Naive thymus-derived CD8-positive, alpha-beta T cell (primary cell): ENCODE data around the gene TTC1. TPM values are rescaled to one million over a fixed set of nuclear protein-coding genes. Genes with fewer than 3 reads are reported as not detected.
"Not testable (repeated sequence)": the region's sequence is repeated elsewhere in the genome, so short reads cannot be mapped to it uniquely, and the experiment has no call there.

Experiments
- ATAC-seq, 2 donors: fragments of 150-1000 bp; cut with Tn5 transposase in 1 of 2; sonication (Bioruptor Pico), chemical (Tn5 transposase) in 1 of 2; 1 replicate in 1 of 2; 2 replicates in 1 of 2; pipeline ENCODE4 v1.10.0; 2021; ENCODE audit warnings: mild to moderate bottlenecking in 2 of 2, moderate library complexity in 2 of 2
- POLR2A ChIA-PET: fragments of 350-600 bp; sonication (Branson Sonifier 250); formaldehyde crosslinking; loops from one replicate; lab custom pipeline; 2021; ENCODE audit warnings: antibody characterized with exemption; lab: Charles Lee
- DNase-seq, 10 donors: peaks; one replicate each; pipeline versions ENCODE4 v3.0.0 to v3.0.0-alpha.2; 2020 to 2022
- H3K27ac Mint-ChIP-seq, 10 donors: one replicate each; pipeline ENCODE4 v1.8.0; 2020 to 2022; ENCODE audit warnings: mild to moderate bottlenecking in 10 of 10, mixed read lengths in 10 of 10, moderate library complexity in 4 of 10, inconsistent platforms in 1 of 10
- H3K27me3 Mint-ChIP-seq, 5 donors: one replicate each; pipeline ENCODE4 v1.8.0; 2021 to 2022; ENCODE audit warnings: mixed read lengths in 5 of 5
- H3K36me3 Mint-ChIP-seq, 3 donors: one replicate each; pipeline ENCODE4 v1.8.0; 2020 to 2022; ENCODE audit warnings: mixed read lengths in 3 of 3, mild to moderate bottlenecking in 2 of 3, inconsistent platforms in 1 of 3
- H3K4me1 Mint-ChIP-seq, 4 donors: one replicate each; pipeline ENCODE4 v1.8.0; 2021 to 2022; ENCODE audit warnings: mixed read lengths in 4 of 4
- H3K4me3 Mint-ChIP-seq, 10 donors: one replicate each; pipeline ENCODE4 v1.8.0; 2020 to 2022; ENCODE audit warnings: mild to moderate bottlenecking in 10 of 10, mixed read lengths in 10 of 10, moderate library complexity in 6 of 10, inconsistent platforms in 1 of 10
- H3K9me3 Mint-ChIP-seq, 9 donors: one replicate each; pipeline ENCODE4 v1.8.0; 2020 to 2022; ENCODE audit warnings: mixed read lengths in 9 of 9, mild to moderate bottlenecking in 3 of 9, inconsistent platforms in 1 of 9, moderate library complexity in 1 of 9
- polyA plus RNA-seq, 3 donors: library from polyadenylated mRNA; unstranded; fragments of 300-500 nt; fragmentation: Illumina TruSeq; gene quantifications; one replicate each; pipeline ENCODE4 v1.2.3, GENCODE V29; 2021
- total RNA-seq, 8 experiments: library from RNA in 2 of 8; stranded (reverse) in 2 of 8; gene quantifications; one replicate each; pipeline ENCODE4 v1.2.3 and lab custom pipeline; 2021 to 2026

TTC1 gene
- total and polyA plus RNA-seq, 5 experiments from 2014 or later, result 45.6 to 101 (median 84.7) TPM

GRCh38 chr5:159975462-159976019, 33.4 kb upstream of the TTC1 start:
- ATAC-seq (no peak), DNase-seq (no peak)
- H3K4me3 Mint-ChIP-seq, result no peak overlapping the region
- H3K36me3 Mint-ChIP-seq, result peaks cover 0 to 7% (median 0%) of the 10 kb centered on the region in 3 donors
- H3K4me1 Mint-ChIP-seq, result peaks cover 8 to 15% (median 14%) of the 10 kb centered on the region in 4 donors
- H3K9me3 Mint-ChIP-seq, result peaks cover 0 to 4% (median 0%) of the 10 kb centered on the region in 9 donors
- peaks cover 29 to 92% (median 48%) of the 10 kb centered on the region in 5 donors for H3K27me3 Mint-ChIP-seq
- no peak overlapping the region for H3K27ac Mint-ChIP-seq
- POLR2A ChIA-PET, result no interaction called here

GRCh38 chr5:159976921-159977320, 32.0 kb upstream of the TTC1 start:
- no peak for DNase-seq
- Mint-ChIP-seq H3K4me3 (no peak overlapping the region), H3K27me3 (peaks cover 22 to 83% (median 43%) of the 10 kb centered on the region in 5 donors), H3K9me3 (peaks cover 0 to 4% (median 0%) of the 10 kb centered on the region in 9 donors), H3K36me3 (no peaks in the 10 kb centered on the region), H3K4me1 (peaks cover 8 to 9% (median 8%) of the 10 kb centered on the region in 4 donors), H3K27ac (no peak overlapping the region)
- ATAC-seq, result no peak
- POLR2A ChIA-PET, result interaction anchor here (0.7 kb wide), 1 partner anchor 73 kb away, joined by 4 read pairs; no protein-coding TSS in a partner anchor

- H3K27ac Mint-ChIP-seq, result no peak overlapping the region
- POLR2A ChIA-PET, result no interaction called here
- H3K4me1 Mint-ChIP-seq, result peaks cover 0 to 2% (median under 1%) of the 10 kb centered on the region in 4 donors
Measured at GRCh38 chr5:159978358-159978757, 30.6 kb upstream of the TTC1 start.

GRCh38 chr5:159982421-159983173, 26.3 kb upstream of the TTC1 start:
- POLR2A ChIA-PET, result no interaction called here
- Mint-ChIP-seq H3K9me3 (no peaks in the 10 kb centered on the region), H3K36me3 (no peaks in the 10 kb centered on the region), H3K4me1 (peaks cover 0 to 4% (median 1%) of the 10 kb centered on the region in 4 donors), H3K27me3 (peaks cover 4 to 43% (median 26%) of the 10 kb centered on the region in 5 donors), H3K4me3 (no peak overlapping the region), H3K27ac (no peak overlapping the region)
- no peak for ATAC-seq
- no peak for DNase-seq

More at GRCh38 chr5:159978358-159978757, 30.6 kb upstream of the TTC1 start:
- DNase-seq (no peak), ATAC-seq (no peak)
- Mint-ChIP-seq H3K36me3 (no peaks in the 10 kb centered on the region), H3K4me3 (no peak overlapping the region), H3K27me3 (peaks cover 16 to 73% (median 35%) of the 10 kb centered on the region in 5 donors), H3K9me3 (peaks cover 0 to 4% (median 0%) of the 10 kb centered on the region in 9 donors)

GRCh38 chr5:159987031-159987674, 21.8 kb upstream of the TTC1 start:
- Mint-ChIP-seq H3K9me3 (peaks cover 0 to 8% (median 0%) of the 10 kb centered on the region in 9 donors), H3K4me1 (peaks cover 0 to 4% (median under 1%) of the 10 kb centered on the region in 4 donors), H3K27ac (peak overlapping the region in 7 of 10 donors; percentile 19 to 90 (median 60)), H3K27me3 (peaks cover 17 to 43% (median 29%) of the 10 kb centered on the region in 5 donors), H3K36me3 (peaks cover 0 to 5% (median 0%) of the 10 kb centered on the region in 3 donors), H3K4me3 (peak overlapping the region; percentile 62 to 80 (median 72))
- ATAC-seq (peak; percentile 91 to 97), DNase-seq (peak; percentile 50 to 82 (median 66))
- POLR2A ChIA-PET, result no interaction called here

- DNase-seq (no peak), ATAC-seq (no peak)
- no peak overlapping the region for H3K4me3 Mint-ChIP-seq
- H3K27me3 Mint-ChIP-seq, result peaks cover 18 to 42% (median 33%) of the 10 kb centered on the region in 5 donors
- H3K4me1 Mint-ChIP-seq, result peaks cover 0 to 4% (median under 1%) of the 10 kb centered on the region in 4 donors
- peaks cover 0 to 23% (median 9%) of the 10 kb centered on the region in 9 donors for H3K9me3 Mint-ChIP-seq
- no peak overlapping the region for H3K27ac Mint-ChIP-seq
- POLR2A ChIA-PET, result no interaction called here
- peaks cover 0 to 14% (median 0%) of the 10 kb centered on the region in 3 donors for H3K36me3 Mint-ChIP-seq
Measured at GRCh38 chr5:159990506-159990905, 18.4 kb upstream of the TTC1 start.

- DNase-seq (no peak), ATAC-seq (no peak)
- Mint-ChIP-seq H3K27me3 (peaks cover 18 to 48% (median 30%) of the 10 kb centered on the region in 5 donors), H3K4me1 (peaks cover 0 to 2% (median under 1%) of the 10 kb centered on the region in 4 donors), H3K9me3 (peaks cover 0 to 23% (median 9%) of the 10 kb centered on the region in 9 donors), H3K4me3 (no peak overlapping the region), H3K27ac (no peak overlapping the region), H3K36me3 (peaks cover 0 to 14% (median 0%) of the 10 kb centered on the region in 3 donors)
- POLR2A ChIA-PET, result no interaction called here
Measured at GRCh38 chr5:159992566-159992965, 16.4 kb upstream of the TTC1 start.

- Mint-ChIP-seq H3K4me1 (no peaks in the 10 kb centered on the region), H3K36me3 (peaks cover 0 to 14% (median 0%) of the 10 kb centered on the region in 3 donors), H3K9me3 (peaks cover 0 to 23% (median 9%) of the 10 kb centered on the region in 9 donors), H3K27ac (no peak overlapping the region), H3K4me3 (no peak overlapping the region), H3K27me3 (peaks cover 18 to 45% (median 24%) of the 10 kb centered on the region in 5 donors)
- DNase-seq (no peak), ATAC-seq (no peak)
- POLR2A ChIA-PET, result no interaction called here
Measured at GRCh38 chr5:159993194-159993593, 15.7 kb upstream of the TTC1 start.

- H3K36me3 Mint-ChIP-seq, result peaks cover 0 to 14% (median 0%) of the 10 kb centered on the region in 3 donors
- H3K27ac Mint-ChIP-seq, result no peak overlapping the region
- ATAC-seq, result no peak
- no peak overlapping the region for H3K4me3 Mint-ChIP-seq
- H3K4me1 Mint-ChIP-seq, result no peaks in the 10 kb centered on the region
- peaks cover 16 to 42% (median 21%) of the 10 kb centered on the region in 5 donors for H3K27me3 Mint-ChIP-seq
- DNase-seq, result no peak
- POLR2A ChIA-PET, result no interaction called here
- peaks cover 0 to 23% (median 9%) of the 10 kb centered on the region in 9 donors for H3K9me3 Mint-ChIP-seq
Measured at GRCh38 chr5:159995907-159996306, 13.0 kb upstream of the TTC1 start.

GRCh38 chr5:160001457-160001856, 7.5 kb upstream of the TTC1 start:
- Mint-ChIP-seq H3K27me3 (peaks cover 10 to 29% (median 18%) of the 10 kb centered on the region in 5 donors), H3K4me3 (no peak overlapping the region), H3K27ac (no peak overlapping the region), H3K4me1 (no peaks in the 10 kb centered on the region), H3K36me3 (no peaks in the 10 kb centered on the region), H3K9me3 (no peaks in the 10 kb centered on the region)
- POLR2A ChIA-PET, result no interaction called here
- DNase-seq, result no peak
- ATAC-seq, result no peak

GRCh38 chr5:160007514-160007913, 1.4 kb upstream of the TTC1 start:
- peaks cover 0 to 22% (median 4%) of the 10 kb centered on the region in 3 donors for H3K36me3 Mint-ChIP-seq
- no peak for DNase-seq
- H3K9me3 Mint-ChIP-seq, result no peaks in the 10 kb centered on the region
- peak overlapping the region in 3 of 10 donors; percentile 33 to 45 (median 36) for H3K4me3 Mint-ChIP-seq
- peak overlapping the region in 3 of 10 donors; percentile 36 to 99 (median 67) for H3K27ac Mint-ChIP-seq
- ATAC-seq, result no peak
- peaks cover 0 to 5% (median 2%) of the 10 kb centered on the region in 5 donors for H3K27me3 Mint-ChIP-seq
- peaks cover 18 to 32% (median 31%) of the 10 kb centered on the region in 4 donors for H3K4me1 Mint-ChIP-seq
- POLR2A ChIA-PET, result interaction anchor here (2.9 kb wide), 1 partner anchor 112 kb away, joined by 11 read pairs; the partner anchor contains the start of gene PWWP2A

- not testable (repeated sequence) for H3K27me3 Mint-ChIP-seq, H3K9me3 Mint-ChIP-seq, ATAC-seq
- peak overlapping the region in 8 of 10 donors; percentile 25 to 99 (median 81) for H3K27ac Mint-ChIP-seq
- peaks cover 18 to 32% (median 32%) of the 10 kb centered on the region in 4 donors for H3K4me1 Mint-ChIP-seq
- POLR2A ChIA-PET, result interaction anchor here (0.5 to 2.9 kb wide), 3 partner anchors 31 to 410 kb away, joined by 3 to 11 read pairs (median 3); partner anchors contain the start of genes PWWP2A and SLU7
- H3K36me3 Mint-ChIP-seq, result peaks cover 0 to 32% (median 4%) of the 10 kb centered on the region in 3 donors
- peak overlapping the region in 9 of 10 donors; percentile 17 to 94 (median 33) for H3K4me3 Mint-ChIP-seq
- peak in 2 of 10 donors; percentile 5 to 11 for DNase-seq
Measured at GRCh38 chr5:160008529-160008876, 436 bp upstream of the TTC1 start.
